Panc1 (cell line): Measurements from ENCODE around the gene AKAP6. TPM values are rescaled to one million over a fixed set of nuclear protein-coding genes. Genes with fewer than 3 reads are reported as not detected.

Source experiments
- ATAC-seq: fragments of 200-7000 bp; cut with Tn5 transposase; 2 replicates; pipeline ENCODE4 v1.9.1; 2020; ENCODE audit warnings: mild to moderate bottlenecking, moderate library complexity
- BruUV-seq: library from RNA; stranded (reverse); fragments of 400-500 nt; replicated peaks from 2 replicates; lab custom pipeline; 2021; lab: Mats Ljungman, UMichigan
- CTCF ChIA-PET: fragments of 300-600 bp; sonication (Branson Sonifier 250); formaldehyde crosslinking; loops from one replicate; lab custom pipeline; 2022; ENCODE audit warnings: antibody characterized with exemption; lab: Charles Lee
- POLR2A ChIA-PET: fragments of 300-600 bp; sonication (Branson Sonifier 250); formaldehyde crosslinking; loops from one replicate; lab custom pipeline; 2022; ENCODE audit warnings: antibody characterized with exemption; lab: Charles Lee
- DNase-seq: peaks from one replicate; pipeline ENCODE4 v3.0.0-alpha.2; 2010; ENCODE audit warnings: low read depth, low spot score
- H3K27ac ChIP-seq: 2 replicates; pipeline ENCODE4 v1.5.1; 2011; ENCODE audit warnings: mild to moderate bottlenecking, low read length, inconsistent platforms
- H3K27me3 ChIP-seq: fragments of 200-500 bp; sonication (Bioruptor generic); 2 replicates; pipeline ENCODE4 v1.6.0; 2014; ENCODE audit warnings: low read length, inconsistent platforms; ENCODE audit not compliant: control insufficient read depth, insufficient read depth
- H3K36me3 ChIP-seq: fragments of 200-500 bp; sonication (Bioruptor generic); 2 replicates; pipeline ENCODE4 v1.5.1; 2014; ENCODE audit warnings: inconsistent platforms, mild to moderate bottlenecking, low read length, moderate library complexity; ENCODE audit not compliant: control insufficient read depth, insufficient read depth
- H3K4me1 ChIP-seq: 2 replicates; pipeline ENCODE4 v1.5.1; 2011; ENCODE audit warnings: inconsistent platforms, mild to moderate bottlenecking, low read length, moderate library complexity; ENCODE audit not compliant: control insufficient read depth, insufficient read depth
- H3K4me3 ChIP-seq, 2 experiments: 2 replicates each; pipeline ENCODE4 v1.5.1; 2011 to 2012; ENCODE audit warnings: low read depth in 2 of 2, low read length in 2 of 2, mild to moderate bottlenecking in 2 of 2, inconsistent platforms in 1 of 2, moderate library complexity in 1 of 2
- H3K9me3 ChIP-seq: fragments of 200-500 bp; sonication (Bioruptor generic); 2 replicates; pipeline ENCODE4 v1.5.1; 2014; ENCODE audit warnings: low read depth, mild to moderate bottlenecking, inconsistent platforms, low read length, moderate library complexity; ENCODE audit not compliant: control insufficient read depth, insufficient read depth
- CTCF ChIP-seq: fragments of 450-650 bp; IDR thresholded peaks from 2 replicates; pipeline ENCODE4 v1.5.1; 2017; ENCODE audit warnings: mild to moderate bottlenecking
- POLR2AphosphoS5 ChIP-seq: IDR thresholded peaks from 2 replicates; pipeline ENCODE4 v1.6.1; 2012; ENCODE audit warnings: mild to moderate bottlenecking, low read depth, low read length, moderate library complexity
- REST ChIP-seq, 2 experiments: IDR thresholded peaks; 2 replicates each; pipeline ENCODE4 v1.6.1; 2011 to 2012; ENCODE audit warnings: low read depth in 2 of 2, control low read depth in 1 of 2, low read length in 1 of 2, mild to moderate bottlenecking in 1 of 2, moderate library complexity in 1 of 2; ENCODE audit not compliant: insufficient read depth in 1 of 2
- SIN3A ChIP-seq: IDR thresholded peaks from 2 replicates; pipeline ENCODE4 v1.6.1; 2012; ENCODE audit warnings: low read depth, mild to moderate bottlenecking, low read length, moderate library complexity, borderline replicate concordance; ENCODE audit not compliant: insufficient read depth
- TCF7L2 ChIP-seq: IDR thresholded peaks from 2 replicates; pipeline ENCODE4 v1.6.1; 2011; ENCODE audit warnings: mild to moderate bottlenecking, low read depth, low read length, inconsistent platforms
- in situ Hi-C: cut with HindIII; loops from 2 replicates; pipeline ENCODE4 v1.10.0; 2016; ENCODE audit warnings: low sequenced_read_pairs, low pct_unique_long_range_greater_than_20kb
- intact Hi-C: fragments of 100-400 bp; cut with micrococcal nuclease; formaldehyde crosslinking; loops from one replicate; pipeline ENCODE4 v1.10.0; 2022; ENCODE audit not compliant: unreplicated experiment
- total RNA-seq: library from RNA; stranded (reverse); gene quantifications from one replicate; pipeline ENCODE4 v1.2.1, GENCODE V29; 2021; ENCODE audit not compliant: unreplicated experiment

Gene AKAP6
- total RNA-seq, 1 experiment from 2014 or later = 0.82 TPM

- no peaks in the 10 kb centered on the region for H3K36me3 ChIP-seq
- CTCF ChIA-PET = interaction anchor here (0.6 kb wide), 1 partner anchor 204 kb away, joined by 4 read pairs; no protein-coding TSS in a partner anchor
- TF ChIP-seq POLR2AphosphoS5 = no peak
- no peak for TF ChIP-seq REST (IDR thresholded peaks at IDR 0.05; ENCODE audit: insufficient read depth in 1 of 2, low read depth in 2 of 2, low read length in 1 of 2)
- no peak for TF ChIP-seq TCF7L2
- TF ChIP-seq CTCF = no peak
- no peak for TF ChIP-seq SIN3A
- intact Hi-C loops = no loop called here
- no peaks in the 10 kb centered on the region; the same call in 1 of the 2 replicates for H3K4me1 ChIP-seq
- no peaks in the 10 kb centered on the region for H3K9me3 ChIP-seq
- DNase-seq (no peak), ATAC-seq (no peak)
- no peak overlapping the region for H3K4me3 ChIP-seq
- no peak overlapping the region for H3K27ac ChIP-seq
- POLR2A ChIA-PET = no interaction called here
- in situ Hi-C loops = no loop called here
- no TSS peak for BruUV-seq
- H3K27me3 ChIP-seq = no peaks in the 10 kb centered on the region
Measured at GRCh38 chr14:32306549-32306948, 22.5 kb upstream of the AKAP6 start.

- POLR2A ChIA-PET = no interaction called here
Measured at GRCh38 chr14:32307881-32308582, 21.1 kb upstream of the AKAP6 start.

More at GRCh38 chr14:32307881-32308582, 21.1 kb upstream of the AKAP6 start:
- intact Hi-C loops (no loop called here), in situ Hi-C loops (no loop called here)
- Histone ChIP-seq H3K4me3 (no peak overlapping the region), H3K9me3 (no peaks in the 10 kb centered on the region), H3K27ac (no peak overlapping the region), H3K27me3 (no peaks in the 10 kb centered on the region), H3K36me3 (no peaks in the 10 kb centered on the region), H3K4me1 (no peaks in the 10 kb centered on the region; the same call in 1 of the 2 replicates)
- DNase-seq (no peak), ATAC-seq (peak; percentile 51; the same call in 1 of the 2 replicates)
- CTCF ChIA-PET = no interaction called here
- no TSS peak for BruUV-seq
- TF ChIP-seq POLR2AphosphoS5 (no peak), SIN3A (no peak), TCF7L2 (peak; percentile 83), REST (IDR thresholded peaks at IDR 0.05; ENCODE audit: insufficient read depth in 1 of 2, low read depth in 2 of 2, low read length in 1 of 2) (no peak), CTCF (no peak)
